GM10248 (cell line): ENCODE results near the gene ELMO3.
A peak's percentile ranks its signal among the peaks of the same experiment; 100 is the strongest.

Source experiments
- CTCF ChIA-PET: fragments of 300-600 bp; sonication (Branson Sonifier 250); formaldehyde crosslinking; extraction: SDS; loops from one replicate; lab custom pipeline; 2021; ENCODE audit warnings: antibody characterized with exemption; lab: Yijun Ruan, JAX
- POLR2A ChIA-PET: fragments of 350-650 bp; sonication (Branson Sonifier 250); formaldehyde crosslinking; extraction: SDS; loops from one replicate; lab custom pipeline; 2020; ENCODE audit warnings: antibody characterized with exemption; lab: Yijun Ruan, JAX
- DNase-seq: peaks from one replicate; pipeline ENCODE4 v3.0.0; 2012; ENCODE audit errors: extremely low spot score
- TF ChIP-seq, protein P1 (sequence below): IDR thresholded peaks from 2 replicates; pipeline ENCODE4 v1.5.1; 2012; ENCODE audit warnings: mild to moderate bottlenecking, low read depth; ENCODE audit errors: extremely low read depth, missing control alignments, control extremely low read depth

ELMO3 gene

DNA sequence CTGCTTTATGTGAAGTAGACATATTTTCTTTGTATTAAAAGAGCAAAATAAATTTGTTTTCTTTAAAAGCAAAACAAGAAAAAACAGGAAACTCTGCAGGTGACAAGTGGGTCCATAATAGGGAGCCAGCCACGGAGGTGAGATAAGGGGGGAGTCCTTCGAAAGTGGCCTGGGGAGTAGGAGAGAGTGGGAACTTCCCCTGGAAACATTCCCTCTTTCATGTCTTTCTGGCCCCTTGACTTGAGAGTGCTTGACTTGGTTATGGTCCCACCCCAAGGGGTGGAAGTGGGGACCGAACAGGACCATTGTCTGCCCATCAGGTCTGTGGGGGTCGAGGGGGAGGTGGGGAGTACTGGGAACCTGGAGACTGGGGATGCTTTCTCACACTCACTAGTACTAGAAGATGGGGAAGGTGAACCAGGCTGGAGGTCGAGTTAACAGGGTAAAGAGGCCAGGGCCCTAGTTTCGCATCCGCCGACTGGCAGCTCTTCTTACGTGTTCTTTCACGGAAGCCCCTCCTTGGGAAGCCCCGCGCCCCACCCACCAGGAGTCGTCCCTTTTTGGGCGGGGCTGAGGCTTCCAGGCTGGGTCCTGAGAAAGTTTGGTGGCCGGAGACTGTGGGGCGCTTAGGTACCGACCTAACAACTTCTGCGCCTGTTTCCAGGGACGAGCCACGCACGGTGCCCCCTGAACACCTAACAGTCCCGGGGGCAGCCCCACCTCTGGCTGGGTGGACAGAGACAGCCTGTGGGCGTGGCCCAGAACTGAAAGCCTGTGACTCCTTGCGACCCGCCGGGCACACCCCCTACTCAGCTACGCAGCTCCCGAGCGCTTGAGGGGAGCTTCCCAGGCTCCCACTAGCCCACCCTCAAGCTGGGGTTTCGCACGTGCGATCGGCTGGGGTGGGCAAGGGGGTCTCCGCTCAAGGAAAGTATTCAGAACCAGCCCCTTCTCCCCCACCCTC lies 40.0 kb upstream of the ELMO3 start:
- ChIA-PET POLR2A (interaction anchor here (0.6 kb wide), 1 partner anchor 652 kb away, joined by 4 read pairs; no protein-coding TSS in a partner anchor), CTCF (interaction anchor here (0.9 to 11.2 kb wide), 17 partner anchors 8 to 198 kb away, joined by 3 to 207 read pairs (median 5); partner anchors contain the start of genes B3GNT9, CES3 and NOL3)
- TF ChIP-seq, protein P1, sequence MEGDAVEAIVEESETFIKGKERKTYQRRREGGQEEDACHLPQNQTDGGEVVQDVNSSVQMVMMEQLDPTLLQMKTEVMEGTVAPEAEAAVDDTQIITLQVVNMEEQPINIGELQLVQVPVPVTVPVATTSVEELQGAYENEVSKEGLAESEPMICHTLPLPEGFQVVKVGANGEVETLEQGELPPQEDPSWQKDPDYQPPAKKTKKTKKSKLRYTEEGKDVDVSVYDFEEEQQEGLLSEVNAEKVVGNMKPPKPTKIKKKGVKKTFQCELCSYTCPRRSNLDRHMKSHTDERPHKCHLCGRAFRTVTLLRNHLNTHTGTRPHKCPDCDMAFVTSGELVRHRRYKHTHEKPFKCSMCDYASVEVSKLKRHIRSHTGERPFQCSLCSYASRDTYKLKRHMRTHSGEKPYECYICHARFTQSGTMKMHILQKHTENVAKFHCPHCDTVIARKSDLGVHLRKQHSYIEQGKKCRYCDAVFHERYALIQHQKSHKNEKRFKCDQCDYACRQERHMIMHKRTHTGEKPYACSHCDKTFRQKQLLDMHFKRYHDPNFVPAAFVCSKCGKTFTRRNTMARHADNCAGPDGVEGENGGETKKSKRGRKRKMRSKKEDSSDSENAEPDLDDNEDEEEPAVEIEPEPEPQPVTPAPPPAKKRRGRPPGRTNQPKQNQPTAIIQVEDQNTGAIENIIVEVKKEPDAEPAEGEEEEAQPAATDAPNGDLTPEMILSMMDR, result no peak
- DNase-seq, result peak; percentile 81

DNA sequence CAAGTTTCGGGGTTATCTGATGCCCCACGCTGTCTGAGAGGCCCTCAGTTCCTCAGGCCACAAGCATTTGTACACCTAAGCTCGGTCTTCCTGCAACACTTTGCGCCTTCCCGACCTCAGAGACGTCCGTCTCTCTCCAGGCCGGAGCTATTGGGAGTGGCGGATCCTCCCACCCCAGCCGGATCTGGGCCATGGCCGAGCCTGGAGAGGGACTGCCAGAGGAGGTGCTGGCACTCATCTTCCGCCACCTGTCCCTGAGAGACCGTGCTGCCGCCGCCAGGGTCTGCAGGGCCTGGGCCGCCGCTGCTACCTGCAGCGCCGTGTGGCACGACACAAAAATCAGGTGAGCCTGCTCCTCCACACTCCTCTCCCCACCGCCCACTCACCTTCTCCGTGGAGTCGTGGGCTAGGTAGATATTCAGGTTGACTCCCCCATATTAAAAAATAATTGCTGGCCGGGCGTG lies 37.3 kb upstream of the ELMO3 start:
- CTCF ChIA-PET, result interaction anchor here (1.0 to 5.8 kb wide), 6 partner anchors 8 to 173 kb away, joined by 3 to 45 read pairs (median 20); partner anchors contain the start of genes B3GNT9, CES4A and NOL3
- TF ChIP-seq, protein P1, result no peak
- no peak for DNase-seq
- POLR2A ChIA-PET, result no interaction called here

DNA sequence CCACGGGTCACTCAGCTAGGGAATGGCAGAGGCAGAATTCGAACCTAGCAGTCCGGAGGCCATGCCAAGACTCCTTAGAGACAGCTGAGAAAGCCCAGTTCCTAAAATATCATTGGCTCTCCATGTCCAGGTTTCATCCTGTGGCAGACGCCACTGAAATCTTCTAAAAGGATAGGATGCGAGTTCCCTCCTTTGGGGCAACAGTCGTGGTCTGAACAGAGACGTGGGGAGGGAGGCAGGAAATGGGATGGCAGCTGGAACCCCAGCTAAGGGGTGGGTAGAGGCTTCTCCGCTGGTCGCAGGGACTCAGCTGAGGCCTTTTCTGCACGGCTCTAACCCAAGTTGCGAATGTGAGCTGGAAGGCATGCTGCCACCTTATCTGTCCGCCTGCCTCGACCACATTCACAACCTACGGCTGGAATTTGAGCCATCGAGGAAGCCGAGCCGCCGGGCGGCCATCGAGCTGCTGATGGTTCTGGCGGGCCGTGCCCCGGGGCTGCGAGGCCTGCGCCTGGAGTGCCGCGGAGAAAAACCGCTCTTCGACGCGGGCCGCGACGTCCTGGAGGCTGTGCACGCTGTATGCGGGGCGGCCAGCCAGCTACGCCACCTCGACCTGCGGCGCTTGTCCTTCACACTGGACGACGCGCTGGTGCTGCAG lies 36.3 kb upstream of the ELMO3 start:
- ChIA-PET POLR2A (interaction anchor here (0.5 kb wide), 1 partner anchor 318 kb away, joined by 3 read pairs; the partner anchor contains the start of gene ATP6V0D1), CTCF (interaction anchor here (1.8 to 5.8 kb wide), 4 partner anchors 10 to 145 kb away, joined by 12 to 45 read pairs (median 29); partner anchors contain the start of gene B3GNT9)
- TF ChIP-seq, protein P1, result no peak
- no peak for DNase-seq

DNA sequence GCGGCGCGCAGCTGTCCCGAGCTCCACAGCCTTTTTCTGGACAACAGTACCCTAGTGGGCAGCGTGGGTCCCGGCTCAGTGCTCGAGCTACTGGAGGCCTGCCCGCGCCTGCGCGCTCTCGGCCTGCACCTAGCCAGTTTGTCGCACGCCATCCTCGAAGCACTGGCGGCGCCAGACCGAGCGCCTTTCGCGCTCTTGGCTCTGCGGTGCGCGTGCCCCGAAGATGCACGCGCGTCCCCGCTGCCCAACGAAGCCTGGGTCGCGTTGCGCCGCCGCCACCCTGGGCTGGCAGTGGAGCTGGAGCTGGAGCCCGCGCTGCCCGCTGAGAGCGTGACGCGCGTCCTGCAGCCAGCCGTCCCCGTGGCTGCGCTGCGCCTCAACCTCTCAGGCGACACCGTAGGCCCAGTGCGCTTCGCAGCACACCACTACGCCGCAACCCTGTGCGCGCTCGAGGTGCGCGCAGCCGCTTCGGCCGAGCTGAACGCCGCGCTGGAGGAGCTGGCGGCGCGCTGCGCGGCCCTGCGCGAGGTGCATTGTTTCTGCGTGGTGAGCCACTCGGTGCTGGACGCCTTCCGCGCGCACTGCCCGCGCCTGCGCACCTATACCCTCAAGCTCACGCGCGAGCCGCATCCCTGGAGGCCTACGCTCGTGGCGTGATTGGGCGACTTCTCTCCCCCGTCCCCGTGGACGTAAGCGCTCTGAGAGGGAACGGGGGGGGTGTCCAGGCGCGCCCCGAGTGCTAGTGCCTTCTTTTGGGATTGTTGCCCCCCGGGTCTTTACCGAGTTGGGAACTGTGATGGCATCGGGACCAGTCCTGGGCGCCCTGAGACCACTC lies 35.5 kb upstream of the ELMO3 start:
- ChIA-PET POLR2A (interaction anchor here (0.5 kb wide), 2 partner anchors 10 to 317 kb away, joined by 3 read pairs; partner anchors contain the start of gene ATP6V0D1), CTCF (interaction anchor here (1.8 to 5.8 kb wide), 4 partner anchors 10 to 146 kb away, joined by 12 to 45 read pairs (median 29); partner anchors contain the start of gene B3GNT9)
- TF ChIP-seq, protein P1, result no peak
- DNase-seq, result no peak

DNA sequence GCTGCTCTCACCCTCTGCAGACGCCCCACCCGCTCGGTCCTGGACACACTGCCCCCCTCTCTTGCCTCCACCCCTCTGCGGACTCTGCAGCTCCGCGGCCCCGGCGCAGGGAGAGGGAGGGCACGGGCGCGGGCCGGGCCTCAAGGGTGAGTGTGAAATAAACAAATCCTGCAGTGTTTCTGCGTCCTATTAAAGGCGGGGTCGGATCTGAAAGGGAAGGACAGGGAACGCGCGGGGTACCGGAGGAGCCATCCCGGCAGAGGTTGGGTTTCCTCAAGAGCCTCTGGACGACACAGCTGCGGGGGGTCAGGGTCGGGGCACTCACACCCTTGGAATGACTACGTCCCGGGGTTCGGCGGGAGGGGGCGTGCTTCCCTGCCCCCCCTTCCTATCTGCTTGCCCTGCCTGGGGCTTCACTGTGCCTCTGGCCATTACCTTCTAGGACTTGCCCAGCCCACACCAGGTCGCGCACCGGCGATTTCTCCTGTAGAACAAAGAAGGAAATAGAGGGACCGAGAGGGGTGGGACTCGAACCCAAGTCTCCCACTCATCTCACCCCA lies 34.9 kb upstream of the ELMO3 start:
- no peak for DNase-seq
- ChIA-PET POLR2A (no interaction called here), CTCF (interaction anchor here (4.1 to 5.8 kb wide), 3 partner anchors 11 to 21 kb away, joined by 17 to 45 read pairs (median 41); partner anchors contain the start of gene B3GNT9)
- TF ChIP-seq, protein P1, result no peak
